ENCODE measurements around the gene IDH1. TPM values are rescaled to one million over a fixed set of nuclear protein-coding genes. Genes with fewer than 3 reads are reported as not detected.

Gene IDH1
- total and polyA plus RNA-seq, 10 of the 15 experiments (the other 5 are each of a cell fraction or from before 2014, with no cell fraction given) = 39.0 to 114 (median 55.0) TPM

DNA sequence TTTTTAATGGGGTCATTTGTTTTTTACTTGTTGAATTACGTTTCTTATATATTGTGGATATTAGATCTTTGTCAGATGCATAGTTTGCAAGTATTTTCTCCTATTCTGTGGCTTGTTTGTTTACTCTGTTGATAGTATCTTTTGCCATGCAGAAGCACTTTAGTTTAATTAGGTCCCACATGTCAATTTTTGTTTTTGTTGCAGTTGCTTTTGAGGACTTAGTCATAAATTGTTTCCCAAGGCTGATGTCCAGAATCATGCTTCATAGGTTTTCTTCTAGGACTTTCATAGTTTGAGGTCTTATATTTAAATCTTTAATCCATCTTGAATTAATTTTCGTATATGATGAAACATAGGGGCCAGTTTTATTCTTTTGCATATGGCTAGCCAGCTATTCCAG lies 24.4 kb upstream of the IDH1 start (continued):
- no peak for TF ChIP-seq ZNF384 (IDR thresholded peaks at IDR 0.05; ENCODE audit: borderline replicate concordance, low read depth, low read length)

DNA sequence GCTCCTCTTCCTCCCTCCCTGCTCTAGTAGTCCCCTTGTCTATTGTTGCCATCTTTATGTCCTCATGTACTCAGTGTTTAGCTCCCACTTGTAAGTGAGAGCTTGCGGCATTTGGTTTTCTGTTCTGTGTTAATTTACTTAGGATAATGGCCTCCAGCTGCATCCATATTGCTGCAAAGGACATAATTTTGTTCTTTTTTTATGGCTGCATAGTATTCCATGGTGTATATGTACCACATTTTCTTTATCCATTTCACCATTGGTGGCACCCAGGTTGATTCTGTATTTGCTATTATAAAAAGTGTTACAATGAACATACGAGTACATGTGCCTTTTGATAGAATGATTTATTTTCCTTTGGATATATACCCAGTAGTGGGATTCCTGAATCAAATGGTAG lies 23.7 kb upstream of the IDH1 start:
- Histone ChIP-seq H3K4me3 (no peak overlapping the region), H3K4me2 (ENCODE audit: control insufficient read depth, insufficient read depth) (no peak overlapping the region), H3K9me3 (replicated peaks; ENCODE audit: control insufficient read depth, insufficient read depth, low read length) (peaks cover 6% of the 10 kb centered on the region; the same call in 2 of the 3 replicates), H3K9ac (ENCODE audit: control insufficient read depth, insufficient read depth, low read length) (no peak overlapping the region), H3K27ac (ENCODE audit: control insufficient read depth, insufficient read depth) (no peak overlapping the region), H3K79me2 (ENCODE audit: control insufficient read depth, insufficient read depth, low read length) (no peaks in the 10 kb centered on the region; the same call in 1 of the 2 replicates), H3K36me3 (ENCODE audit: control insufficient read depth in 2 of 2, insufficient read depth in 2 of 2, low read length in 1 of 2) (peaks cover 6 to 24% of the 10 kb centered on the region in 2 experiments), H4K20me1 (ENCODE audit: control insufficient read depth, insufficient read depth) (no peaks in the 10 kb centered on the region), H3K27me3 (replicated peaks in 1 of 2; ENCODE audit: control insufficient read depth in 2 of 2, insufficient read depth in 2 of 2, low read length in 1 of 2) (no peaks in the 10 kb centered on the region), H3K4me1 (ENCODE audit: control insufficient read depth, insufficient read depth, low read length) (peaks cover 3% of the 10 kb centered on the region; the same call in 1 of the 2 replicates), H2AFZ (ENCODE audit: control insufficient read depth, low read depth, low read length) (no peak overlapping the region)
- RAD21 ChIA-PET (ENCODE audit: unreplicated experiment) = interaction anchor here (0.8 kb wide), 1 partner anchor 42 kb away, joined by 5 read pairs; no protein-coding TSS in a partner anchor
- SMC1A ChIA-PET (ENCODE audit: uncharacterized antibody, unreplicated experiment) = interaction anchor here (0.7 to 0.9 kb wide), 3 partner anchors 16 to 68 kb away, joined by 3 read pairs; no protein-coding TSS in a partner anchor
- intact Hi-C loops (cut with micrococcal nuclease; ENCODE audit: unreplicated experiment) (no loop called here), in situ Hi-C loops (cut with MboI) (no loop called here)
- ATAC-seq (no peak), FAIRE-seq (no peak), DNase-seq (ENCODE audit: low read depth, low spot score) (no peak)
- WGBS (ENCODE audit: insufficient coverage, insufficient replicate concordance, low lambda C conversion rate, missing lambda C conversion rate) = 95% methylated on average over 2 of the region's 2 CpGs
- TF ChIP-seq MYC (IDR thresholded peaks at IDR 0.05; ENCODE audit: insufficient read depth, insufficient read length, insufficient replicate concordance, low read length, severe bottlenecking) (no peak), KDM1A (IDR thresholded peaks at IDR 0.05; ENCODE audit: borderline replicate concordance) (no peak), DPF2 (IDR thresholded peaks at IDR 0.05) (no peak), CHD2 (IDR thresholded peaks at IDR 0.05; ENCODE audit: borderline replicate concordance, low read depth, low read length) (no peak), SMC3 (IDR thresholded peaks at IDR 0.05; ENCODE audit: borderline replicate concordance, low read length) (no peak), ZNF384 (IDR thresholded peaks at IDR 0.05; ENCODE audit: borderline replicate concordance, low read depth, low read length) (no peak), SMAD5 (IDR thresholded peaks at IDR 0.05; ENCODE audit: low read depth) (no peak), SMARCA5 (IDR thresholded peaks at IDR 0.05) (no peak)
- TF ChIP-seq, protein P1, sequence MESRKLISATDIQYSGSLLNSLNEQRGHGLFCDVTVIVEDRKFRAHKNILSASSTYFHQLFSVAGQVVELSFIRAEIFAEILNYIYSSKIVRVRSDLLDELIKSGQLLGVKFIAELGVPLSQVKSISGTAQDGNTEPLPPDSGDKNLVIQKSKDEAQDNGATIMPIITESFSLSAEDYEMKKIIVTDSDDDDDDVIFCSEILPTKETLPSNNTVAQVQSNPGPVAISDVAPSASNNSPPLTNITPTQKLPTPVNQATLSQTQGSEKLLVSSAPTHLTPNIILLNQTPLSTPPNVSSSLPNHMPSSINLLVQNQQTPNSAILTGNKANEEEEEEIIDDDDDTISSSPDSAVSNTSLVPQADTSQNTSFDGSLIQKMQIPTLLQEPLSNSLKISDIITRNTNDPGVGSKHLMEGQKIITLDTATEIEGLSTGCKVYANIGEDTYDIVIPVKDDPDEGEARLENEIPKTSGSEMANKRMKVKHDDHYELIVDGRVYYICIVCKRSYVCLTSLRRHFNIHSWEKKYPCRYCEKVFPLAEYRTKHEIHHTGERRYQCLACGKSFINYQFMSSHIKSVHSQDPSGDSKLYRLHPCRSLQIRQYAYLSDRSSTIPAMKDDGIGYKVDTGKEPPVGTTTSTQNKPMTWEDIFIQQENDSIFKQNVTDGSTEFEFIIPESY (IDR thresholded peaks at IDR 0.05) = no peak
- CTCF ChIA-PET = no interaction called here
- POLR2A ChIA-PET = interaction anchor here (1.4 kb wide), 1 partner anchor 10 kb away, joined by 4 read pairs; no protein-coding TSS in a partner anchor
- BruUV-seq (replicated peaks) = no TSS peak
